ENCODE measurements around the gene SLC8A2.

GRCh38 chr19:47406711-47407416 is 64.8 kb downstream of the SLC8A2 start:
- TF ChIP-seq HDGF (IDR thresholded peaks at IDR 0.05; ENCODE audit: borderline replicate concordance) = no peak
- no peak for TF ChIP-seq ELF4 (IDR thresholded peaks at IDR 0.05)
- no peak for TF ChIP-seq BHLHE40 (IDR thresholded peaks at IDR 0.05; ENCODE audit: borderline replicate concordance)

All from HEK293T (cell line).